Suprapubic skin (tissue), 4 donors: Measurements from ENCODE around the gene TRAF3IP1. TPM values are rescaled to one million over a fixed set of nuclear protein-coding genes. Genes with fewer than 3 reads are reported as not detected.

Experiments
- DNase-seq, 2 donors: peaks; one replicate each; pipeline ENCODE4 v3.0.0-alpha.2; 2019; ENCODE audit warnings: low spot score in 2 of 2
- H3K27ac ChIP-seq: fragments of 200-600 bp; sonication (generic); one replicate; pipeline ENCODE4 v1.5.1; 2019
- H3K27me3 ChIP-seq: fragments of 200-600 bp; sonication (generic); one replicate; pipeline ENCODE4 v1.5.1; 2019
- H3K36me3 ChIP-seq: fragments of 200-600 bp; sonication (generic); one replicate; pipeline ENCODE4 v1.5.1; 2019
- H3K4me1 ChIP-seq: fragments of 200-600 bp; sonication (generic); one replicate; pipeline ENCODE4 v1.5.1; 2019
- H3K4me3 ChIP-seq: fragments of 200-600 bp; sonication (generic); one replicate; pipeline ENCODE4 v1.5.1; 2019; ENCODE audit warnings: mild to moderate bottlenecking
- H3K9me3 ChIP-seq: fragments of 200-600 bp; sonication (generic); one replicate; pipeline ENCODE4 v1.5.1; 2019
- CTCF ChIP-seq, 2 donors: fragments of 200-600 bp in 1 of 2; fragments of 450-650 bp in 1 of 2; sonication (generic) in 1 of 2; IDR thresholded peaks; one replicate each; pipeline ENCODE4 v1.5.1; 2016 to 2019; ENCODE audit warnings: antibody characterized with exemption in 2 of 2, mild to moderate bottlenecking in 1 of 2, moderate library complexity in 1 of 2
- EP300 ChIP-seq: sonication (generic); formaldehyde crosslinking; IDR thresholded peaks from one replicate; pipeline ENCODE4 v1.6.1; 2017; ENCODE audit warnings: antibody characterized with exemption
- POLR2A ChIP-seq, 2 donors: fragments of 450-650 bp; IDR thresholded peaks; one replicate each; pipeline ENCODE4 v1.6.1; 2017; ENCODE audit warnings: antibody characterized with exemption in 2 of 2, mild to moderate bottlenecking in 2 of 2, moderate library complexity in 2 of 2
- POLR2AphosphoS5 ChIP-seq, 3 donors: sonication (generic); formaldehyde crosslinking; IDR thresholded peaks; one replicate each; pipeline ENCODE4 v1.6.1; 2017; ENCODE audit warnings: antibody characterized with exemption in 3 of 3
- WGBS: methylation state at CpG from one replicate; pipeline ENCODE4 v1.1.5; 2018; 5-methylcytosine and 5-hydroxymethylcytosine counted together
- total RNA-seq, 4 donors: library from RNA; depleted of rRNA; stranded (reverse); fragments of >200 nt; gene quantifications; one replicate each; pipeline ENCODE4 v1.1.0, GENCODE V29; 2016

The TRAF3IP1 gene
- total RNA-seq, 4 donors from 2014 or later = 10.2 to 15.4 (median 10.6) TPM

GRCh38 chr2:238406998-238407285 is 86.6 kb downstream of the TRAF3IP1 start:
- DNase-seq = no peak
- no peak overlapping the region for H3K27ac ChIP-seq
- no peaks in the 10 kb centered on the region for H3K36me3 ChIP-seq
- H3K4me1 ChIP-seq = no peaks in the 10 kb centered on the region
- TF ChIP-seq POLR2A (IDR thresholded peaks at IDR 0.05) (no peak), EP300 (no peak), POLR2AphosphoS5 (IDR thresholded peaks at IDR 0.05) (no peak), CTCF (IDR thresholded peaks at IDR 0.05) (no peak)
- no peaks in the 10 kb centered on the region for H3K9me3 ChIP-seq
- no peak overlapping the region for H3K4me3 ChIP-seq
- WGBS = 84% methylated on average over 8 of the region's 8 CpGs
- no peaks in the 10 kb centered on the region for H3K27me3 ChIP-seq

GRCh38 chr2:238407566-238407965 is 87.2 kb downstream of the TRAF3IP1 start:
- DNase-seq = no peak
- H3K9me3 ChIP-seq = no peaks in the 10 kb centered on the region
- no peak overlapping the region for H3K27ac ChIP-seq
- no peaks in the 10 kb centered on the region for H3K4me1 ChIP-seq
- H3K27me3 ChIP-seq = no peaks in the 10 kb centered on the region
- H3K4me3 ChIP-seq = no peak overlapping the region
- H3K36me3 ChIP-seq = no peaks in the 10 kb centered on the region
- TF ChIP-seq EP300 (no peak), POLR2A (IDR thresholded peaks at IDR 0.05) (no peak), POLR2AphosphoS5 (IDR thresholded peaks at IDR 0.05) (no peak), CTCF (IDR thresholded peaks at IDR 0.05) (no peak)
- WGBS = 94% methylated on average over 11 of the region's 11 CpGs

- Histone ChIP-seq H3K4me3 (no peak overlapping the region), H3K27me3 (no peaks in the 10 kb centered on the region), H3K36me3 (no peaks in the 10 kb centered on the region), H3K9me3 (no peaks in the 10 kb centered on the region), H3K27ac (no peak overlapping the region), H3K4me1 (no peaks in the 10 kb centered on the region)
- no peak for TF ChIP-seq POLR2AphosphoS5 (IDR thresholded peaks at IDR 0.05)
- no peak for TF ChIP-seq EP300
- no peak for TF ChIP-seq CTCF (IDR thresholded peaks at IDR 0.05)
- no peak for TF ChIP-seq POLR2A (IDR thresholded peaks at IDR 0.05)
- WGBS = 85% methylated on average over 15 of the region's 17 CpGs
- DNase-seq = no peak
These were observed 88.5 kb downstream of the TRAF3IP1 start for GRCh38 chr2:238408615-238409340.

DNA sequence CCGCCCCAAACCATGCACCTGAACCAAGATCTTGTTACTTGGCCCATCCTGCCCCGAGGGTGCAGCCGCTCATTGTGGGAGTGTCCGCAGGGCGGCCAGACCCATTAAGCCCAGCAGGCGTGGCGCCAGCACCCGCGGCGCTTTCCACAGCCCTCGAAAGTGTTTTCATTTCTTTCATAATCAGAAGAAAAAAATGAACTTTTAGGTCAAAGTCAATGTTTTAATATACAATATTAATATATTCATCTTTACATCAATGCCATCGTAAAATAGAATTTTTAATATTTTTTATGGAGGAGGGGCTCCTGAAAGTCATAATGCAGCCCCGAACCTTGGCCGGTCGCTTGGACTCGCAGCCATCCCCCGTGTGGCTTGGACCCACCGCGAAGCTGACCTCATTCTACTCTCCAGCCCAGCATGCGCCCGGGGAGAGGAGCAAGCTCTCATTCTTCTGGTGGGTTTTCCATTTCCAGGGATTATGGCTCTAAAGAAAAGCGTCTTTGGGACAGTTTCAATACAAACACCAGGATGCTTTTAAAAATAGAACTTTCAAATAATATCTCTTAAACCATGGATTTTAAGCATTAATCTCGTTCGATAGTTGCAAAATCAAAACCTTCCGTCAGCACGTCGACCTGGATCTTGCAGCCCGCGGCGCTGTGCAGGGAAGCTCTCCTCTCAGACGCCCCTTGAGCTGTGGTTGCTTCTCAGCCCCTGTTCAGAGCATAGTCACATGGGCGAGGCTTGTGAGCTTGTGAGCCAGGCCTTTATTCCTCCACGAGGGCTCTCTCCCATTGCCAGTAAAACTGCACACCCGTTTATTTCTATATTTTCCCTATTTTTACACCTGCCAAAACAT is 89.3 kb downstream of the TRAF3IP1 start:
- Histone ChIP-seq H3K27ac (no peak overlapping the region), H3K9me3 (no peaks in the 10 kb centered on the region), H3K27me3 (no peaks in the 10 kb centered on the region), H3K4me3 (no peak overlapping the region), H3K4me1 (no peaks in the 10 kb centered on the region), H3K36me3 (no peaks in the 10 kb centered on the region)
- DNase-seq = no peak
- WGBS = 92% methylated on average over 34 of the region's 34 CpGs
- no peak for TF ChIP-seq POLR2AphosphoS5 (IDR thresholded peaks at IDR 0.05)
- no peak for TF ChIP-seq POLR2A (IDR thresholded peaks at IDR 0.05)
- no peak for TF ChIP-seq CTCF (IDR thresholded peaks at IDR 0.05)
- TF ChIP-seq EP300 = no peak

DNA sequence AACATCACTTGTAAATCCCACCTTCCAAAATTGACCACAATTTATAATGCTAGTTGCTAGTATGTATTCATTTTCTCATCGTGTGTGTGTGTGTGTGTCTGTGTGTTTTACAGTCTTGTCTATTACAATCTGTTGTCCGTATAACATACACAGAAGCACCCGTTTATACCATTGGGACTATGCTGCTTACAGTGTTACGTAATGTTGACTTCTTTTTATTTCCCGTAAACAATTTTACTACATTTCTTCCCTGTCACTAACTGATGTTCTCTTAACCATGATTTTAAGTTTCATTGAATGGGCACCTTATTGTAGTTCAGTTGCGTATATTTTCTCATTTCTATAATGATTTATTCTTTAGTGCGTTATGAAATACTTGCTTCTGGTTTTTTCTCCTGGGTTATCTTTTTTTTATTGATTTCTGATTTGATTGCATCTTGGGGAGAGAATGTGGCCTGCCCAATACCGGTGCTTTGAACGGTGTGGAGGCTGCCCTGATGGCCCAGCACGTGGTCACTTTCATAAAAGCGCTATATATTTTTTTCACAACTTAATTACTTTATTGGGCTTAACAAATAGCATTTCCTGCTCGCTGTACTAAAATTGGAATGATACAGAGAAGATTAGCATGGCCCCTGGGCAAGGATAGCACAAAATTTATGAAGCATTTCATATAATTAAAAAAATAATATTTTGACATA is 91.9 kb downstream of the TRAF3IP1 start:
- WGBS = 90% methylated on average over 12 of the region's 12 CpGs
- H3K4me3 ChIP-seq = no peak overlapping the region
- no peak for DNase-seq
- no peaks in the 10 kb centered on the region for H3K9me3 ChIP-seq
- no peak overlapping the region for H3K27ac ChIP-seq
- TF ChIP-seq POLR2AphosphoS5 (IDR thresholded peaks at IDR 0.05) = no peak
- TF ChIP-seq EP300 = no peak
- no peak for TF ChIP-seq CTCF (IDR thresholded peaks at IDR 0.05)
- TF ChIP-seq POLR2A (IDR thresholded peaks at IDR 0.05) = no peak
- peaks cover 1% of the 10 kb centered on the region for H3K4me1 ChIP-seq
- no peaks in the 10 kb centered on the region for H3K27me3 ChIP-seq
- no peaks in the 10 kb centered on the region for H3K36me3 ChIP-seq
